Endodermal cell (in vitro differentiated cells): ENCODE results near the gene SCFD2. TPM values are rescaled to one million over a fixed set of nuclear protein-coding genes. Genes with fewer than 3 reads are reported as not detected.

Source experiments
- DNase-seq: peaks from one replicate; pipeline ENCODE4 v3.0.0-alpha.2; 2017
- H3K27ac ChIP-seq: 2 replicates; pipeline ENCODE4 v1.5.1; 2013; ENCODE audit warnings: mild to moderate bottlenecking, low read depth, low read length, moderate library complexity
- H3K27me3 ChIP-seq: 2 replicates; pipeline ENCODE4 v1.6.1; 2013; ENCODE audit warnings: mild to moderate bottlenecking, low read length, moderate library complexity; ENCODE audit not compliant: insufficient read depth, control insufficient read depth, poor library complexity, severe bottlenecking
- H3K36me3 ChIP-seq: 2 replicates; pipeline ENCODE4 v1.7.0; 2013; ENCODE audit warnings: mild to moderate bottlenecking, low read length, moderate library complexity; ENCODE audit not compliant: control insufficient read depth, insufficient read depth
- H3K4me1 ChIP-seq: one replicate; pipeline ENCODE4 v1.7.0; 2013; ENCODE audit warnings: low read length; ENCODE audit not compliant: control insufficient read depth, insufficient read depth
- H3K4me3 ChIP-seq: 2 replicates; pipeline ENCODE4 v1.5.1; 2013; ENCODE audit warnings: mild to moderate bottlenecking, low read length, moderate library complexity
- H3K9ac ChIP-seq: 2 replicates; pipeline ENCODE4 v1.6.1; 2013; ENCODE audit warnings: mild to moderate bottlenecking, low read length, moderate library complexity; ENCODE audit not compliant: poor library complexity, severe bottlenecking; ENCODE audit errors: extremely low read depth
- H3K9me3 ChIP-seq: 2 replicates; pipeline ENCODE4 v1.6.1; 2013; ENCODE audit warnings: mild to moderate bottlenecking, low read length, moderate library complexity; ENCODE audit not compliant: control insufficient read depth
- H3K27ac Mint-ChIP-seq: 2 replicates; pipeline ENCODE4 v1.8.0; 2020; ENCODE audit warnings: mixed read lengths
- H3K27me3 Mint-ChIP-seq: 2 replicates; pipeline ENCODE4 v1.8.0; 2021; ENCODE audit warnings: mild to moderate bottlenecking, mixed read lengths; ENCODE audit not compliant: insufficient read depth
- H3K36me3 Mint-ChIP-seq: 2 replicates; pipeline ENCODE4 v1.8.0; 2020; ENCODE audit warnings: low read depth, mixed read lengths
- H3K4me1 Mint-ChIP-seq: 2 replicates; pipeline ENCODE4 v1.8.0; 2020; ENCODE audit warnings: mixed read lengths
- H3K4me3 Mint-ChIP-seq: 2 replicates; pipeline ENCODE4 v1.8.0; 2020; ENCODE audit warnings: mild to moderate bottlenecking, moderate library complexity, mixed read lengths
- H3K9me3 Mint-ChIP-seq: 2 replicates; pipeline ENCODE4 v1.8.0; 2020; ENCODE audit warnings: mild to moderate bottlenecking, mixed read lengths
- WGBS, 2 experiments: methylation state at CpG; one replicate each; pipeline versions ENCODE4 v1.1.5 to v1.1.7; 2013; ENCODE audit warnings: missing lambda C conversion rate in 2 of 2, mixed read lengths in 1 of 2; ENCODE audit not compliant: insufficient coverage in 1 of 2, insufficient read length in 1 of 2; 5-methylcytosine and 5-hydroxymethylcytosine counted together
- total RNA-seq, 2 donors: library from RNA; stranded (reverse); fragmentation: NEBNext Ultra II Directional in 1 of 2; extraction: Animal tissue kit (Norgen Biotek cat#: 25700) in 1 of 2; gene quantifications; 2 replicates in 1 of 2; 3 replicates in 1 of 2; pipeline ENCODE4 v1.2.1, GENCODE V29; 2021
- TF ChIP-seq, protein P1 (sequence below): fragments of 200-600 bp; sonication (generic); conservative IDR thresholded peaks from 2 replicates; pipeline ENCODE4 v1.5.0; 2021; ENCODE audit warnings: antibody characterized with exemption, mild to moderate bottlenecking

Gene SCFD2
- total RNA-seq, 2 donors from 2014 or later: 5.7 to 6.5 TPM

GRCh38 chr4:52987392-52988056 is 378.3 kb downstream of the SCFD2 start:
- Mint-ChIP-seq H3K27me3 (no peaks in the 10 kb centered on the region), H3K4me1 (no peaks in the 10 kb centered on the region), H3K9me3 (peaks cover 18% of the 10 kb centered on the region), H3K27ac (no peak overlapping the region), H3K36me3 (no peaks in the 10 kb centered on the region), H3K4me3 (no peak overlapping the region)
- no peaks in the 10 kb centered on the region for H3K27me3 ChIP-seq
- H3K4me1 ChIP-seq: no peaks in the 10 kb centered on the region
- H3K9ac ChIP-seq: no peak overlapping the region
- H3K27ac ChIP-seq: no peak overlapping the region
- peaks cover 7% of the 10 kb centered on the region for H3K9me3 ChIP-seq
- TF ChIP-seq, protein P1, sequence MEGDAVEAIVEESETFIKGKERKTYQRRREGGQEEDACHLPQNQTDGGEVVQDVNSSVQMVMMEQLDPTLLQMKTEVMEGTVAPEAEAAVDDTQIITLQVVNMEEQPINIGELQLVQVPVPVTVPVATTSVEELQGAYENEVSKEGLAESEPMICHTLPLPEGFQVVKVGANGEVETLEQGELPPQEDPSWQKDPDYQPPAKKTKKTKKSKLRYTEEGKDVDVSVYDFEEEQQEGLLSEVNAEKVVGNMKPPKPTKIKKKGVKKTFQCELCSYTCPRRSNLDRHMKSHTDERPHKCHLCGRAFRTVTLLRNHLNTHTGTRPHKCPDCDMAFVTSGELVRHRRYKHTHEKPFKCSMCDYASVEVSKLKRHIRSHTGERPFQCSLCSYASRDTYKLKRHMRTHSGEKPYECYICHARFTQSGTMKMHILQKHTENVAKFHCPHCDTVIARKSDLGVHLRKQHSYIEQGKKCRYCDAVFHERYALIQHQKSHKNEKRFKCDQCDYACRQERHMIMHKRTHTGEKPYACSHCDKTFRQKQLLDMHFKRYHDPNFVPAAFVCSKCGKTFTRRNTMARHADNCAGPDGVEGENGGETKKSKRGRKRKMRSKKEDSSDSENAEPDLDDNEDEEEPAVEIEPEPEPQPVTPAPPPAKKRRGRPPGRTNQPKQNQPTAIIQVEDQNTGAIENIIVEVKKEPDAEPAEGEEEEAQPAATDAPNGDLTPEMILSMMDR: no peak
- H3K4me3 ChIP-seq: no peak overlapping the region
- WGBS, 2 experiments: 94 to 95% methylated on average over 3 to 5 of the region's 5 CpGs
- DNase-seq: no peak
- no peaks in the 10 kb centered on the region for H3K36me3 ChIP-seq

GRCh38 chr4:52984462-52984881 is 381.4 kb downstream of the SCFD2 start:
- H3K27me3 Mint-ChIP-seq: no peaks in the 10 kb centered on the region
- H3K27me3 ChIP-seq: no peaks in the 10 kb centered on the region
- no peaks in the 10 kb centered on the region for H3K9me3 Mint-ChIP-seq
- TF ChIP-seq, protein P1: no peak
- DNase-seq: no peak
- H3K4me1 ChIP-seq: no peaks in the 10 kb centered on the region
- no peaks in the 10 kb centered on the region for H3K9me3 ChIP-seq
- no peak overlapping the region for H3K9ac ChIP-seq
- H3K4me1 Mint-ChIP-seq: no peaks in the 10 kb centered on the region
- H3K4me3 ChIP-seq: no peak overlapping the region
- no peaks in the 10 kb centered on the region for H3K36me3 Mint-ChIP-seq
- H3K36me3 ChIP-seq: no peaks in the 10 kb centered on the region
- H3K4me3 Mint-ChIP-seq: no peak overlapping the region
- WGBS, 2 experiments: 43 to 44% methylated on average over 2 of the region's 2 CpGs
- H3K27ac ChIP-seq: no peak overlapping the region
- H3K27ac Mint-ChIP-seq: no peak overlapping the region

GRCh38 chr4:52983563-52984303 is 382.1 kb downstream of the SCFD2 start:
- Mint-ChIP-seq H3K9me3 (no peaks in the 10 kb centered on the region), H3K36me3 (no peaks in the 10 kb centered on the region), H3K27me3 (no peaks in the 10 kb centered on the region), H3K4me1 (no peaks in the 10 kb centered on the region), H3K4me3 (no peak overlapping the region), H3K27ac (no peak overlapping the region)
- no peaks in the 10 kb centered on the region for H3K4me1 ChIP-seq
- no peak overlapping the region for H3K4me3 ChIP-seq
- 10% methylated on average over 1 of the region's 1 CpG; no CpG with 5 or more reads in 1 of the 2 experiments for WGBS, 2 experiments
- no peak overlapping the region for H3K27ac ChIP-seq
- no peak for DNase-seq
- TF ChIP-seq, protein P1: peak; percentile 80
- H3K36me3 ChIP-seq: no peaks in the 10 kb centered on the region
- no peaks in the 10 kb centered on the region for H3K27me3 ChIP-seq
- H3K9ac ChIP-seq: no peak overlapping the region
- H3K9me3 ChIP-seq: no peaks in the 10 kb centered on the region
